ENCODE measurements around the gene RNPEPL1. TPM values are rescaled to one million over a fixed set of nuclear protein-coding genes. Genes with fewer than 3 reads are reported as not detected.

RNPEPL1 gene
- polyA plus RNA-seq, 12 donors: 22.4 to 44.5 (median 23.3) TPM; not detected in 1

- DNase-seq: no peak
These were observed 7.0 kb downstream of the RNPEPL1 start for GRCh38 chr2:240575101-240575965.

- DNase-seq: no peak
These were observed 7.8 kb downstream of the RNPEPL1 start for GRCh38 chr2:240576036-240576435.

GRCh38 chr2:240576436-240577205 lies 8.3 kb downstream of the RNPEPL1 start:
- no peak for DNase-seq

- no peak for DNase-seq
These were observed 9.2 kb downstream of the RNPEPL1 start for GRCh38 chr2:240577281-240578109.

- no peak for DNase-seq
These were observed 9.8 kb downstream of the RNPEPL1 start for GRCh38 chr2:240578110-240578450.

- DNase-seq: no peak
These were observed 10.2 kb downstream of the RNPEPL1 start for GRCh38 chr2:240578488-240578887.

GRCh38 chr2:240579071-240579762 lies 10.9 kb downstream of the RNPEPL1 start:
- DNase-seq: no peak

- DNase-seq: no peak
These were observed 11.7 kb downstream of the RNPEPL1 start for GRCh38 chr2:240579771-240580614.

GRCh38 chr2:240581811-240582210 lies 13.5 kb downstream of the RNPEPL1 start:
- no peak for DNase-seq

- no peak for DNase-seq
These were observed 14.5 kb downstream of the RNPEPL1 start for GRCh38 chr2:240582781-240583180.

GRCh38 chr2:240583774-240584173 lies 15.5 kb downstream of the RNPEPL1 start:
- no peak for DNase-seq

GRCh38 chr2:240584486-240585031 lies 16.3 kb downstream of the RNPEPL1 start:
- no peak for DNase-seq

- DNase-seq: no peak
These were observed 16.8 kb downstream of the RNPEPL1 start for GRCh38 chr2:240585101-240585500.

GRCh38 chr2:240585681-240586197 lies 17.5 kb downstream of the RNPEPL1 start:
- no peak for DNase-seq

GRCh38 chr2:240586198-240586918 lies 18.1 kb downstream of the RNPEPL1 start, which contains the start of gene CAPN10:
TSS of gene CAPN10 (plus strand) at chr2:240586734. CDS start at chr2:240586912, 178 bp downstream.
- DNase-seq: peak; percentile 97

- DNase-seq: no peak
These were observed 18.9 kb downstream of the RNPEPL1 start for GRCh38 chr2:240586919-240587800.

GRCh38 chr2:240588006-240588655 lies 19.8 kb downstream of the RNPEPL1 start:
- DNase-seq: no peak

- no peak for DNase-seq
These were observed 20.4 kb downstream of the RNPEPL1 start for GRCh38 chr2:240588669-240589068.
